HG03135 (cell line): ENCODE data around the gene TTC16.
"Not testable (repeated sequence)": the region's sequence is repeated elsewhere in the genome, so short reads cannot be mapped to it uniquely, and the experiment has no call there.

Source experiments
- ATAC-seq: cut with Tn5 transposase; IDR thresholded peaks from one replicate; pipeline ENCODE4 v1.9.1; 2021; ENCODE audit warnings: mild to moderate bottlenecking, moderate library complexity; ENCODE audit not compliant: unreplicated experiment

Gene TTC16

GRCh38 chr9:127780126-127780885, 64.4 kb downstream of the TTC16 start:
- ATAC-seq = no peak

DNA sequence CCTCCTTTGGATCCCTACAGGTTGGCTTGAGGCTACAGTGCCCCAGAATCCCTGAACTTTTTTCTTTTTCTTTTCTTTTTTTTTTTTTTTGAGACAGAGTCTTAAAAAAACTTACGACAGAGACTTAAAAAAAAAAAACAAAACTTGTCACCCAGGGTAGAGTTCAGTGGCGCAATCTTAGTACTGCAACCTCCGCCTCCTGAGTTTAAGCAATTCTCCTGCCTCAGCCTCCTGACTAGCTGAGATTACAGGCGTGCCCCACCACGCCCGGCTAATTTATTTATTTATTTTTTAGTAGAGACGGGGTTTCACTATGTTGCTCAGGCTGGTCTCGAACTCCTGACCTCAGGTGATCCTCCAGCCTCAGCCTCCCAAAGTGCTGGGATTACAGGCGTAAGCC, 65.0 kb downstream of the TTC16 start:
- ATAC-seq = not testable (repeated sequence)
